CD14-positive monocyte (primary cell): ENCODE measurements around the gene TTPAL. TPM values are rescaled to one million over a fixed set of nuclear protein-coding genes. Genes with fewer than 3 reads are reported as not detected.
A peak's percentile ranks its signal among the peaks of the same experiment; 100 is the strongest.

Experiments
- DNase-seq, 3 donors: peaks; one replicate each; pipeline ENCODE4 v3.0.0-alpha.2; 2011 to 2022
- H2AFZ ChIP-seq: 2 replicates; pipeline ENCODE4 v1.6.0; 2012; ENCODE audit warnings: mild to moderate bottlenecking, low read depth, low read length, inconsistent platforms; ENCODE audit not compliant: insufficient read depth, poor library complexity, severe bottlenecking
- H3K27ac ChIP-seq, 2 donors: 1 replicate in 1 of 2; 2 replicates in 1 of 2; pipeline ENCODE4 v1.5.1; 2012 to 2013; ENCODE audit warnings: low read length in 2 of 2, control low read depth in 1 of 2, inconsistent platforms in 1 of 2, low read depth in 1 of 2, mild to moderate bottlenecking in 1 of 2
- H3K27me3 ChIP-seq, 2 donors: one replicate each; pipeline versions ENCODE4 v1.6.0 to v1.6.1; 2011 to 2013; ENCODE audit warnings: low read length in 2 of 2; ENCODE audit not compliant: control insufficient read depth in 2 of 2, insufficient read depth in 2 of 2
- H3K36me3 ChIP-seq, 2 donors: replicated peaks in 1 of 2; 1 replicate in 1 of 2; 2 replicates in 1 of 2; pipeline versions ENCODE4 v1.5.1 to v1.6.1; 2012 to 2013; ENCODE audit warnings: low read length in 2 of 2, control low read depth in 1 of 2, inconsistent platforms in 1 of 2, mild to moderate bottlenecking in 1 of 2; ENCODE audit not compliant: insufficient read depth in 2 of 2, control insufficient read depth in 1 of 2
- H3K4me1 ChIP-seq, 2 donors: 1 replicate in 1 of 2; 2 replicates in 1 of 2; pipeline versions ENCODE4 v1.5.1 to v1.6.1; 2012 to 2013; ENCODE audit warnings: low read length in 2 of 2, control low read depth in 1 of 2, inconsistent platforms in 1 of 2, mild to moderate bottlenecking in 1 of 2, moderate library complexity in 1 of 2; ENCODE audit not compliant: insufficient read depth in 2 of 2, control insufficient read depth in 1 of 2
- H3K4me2 ChIP-seq: replicated peaks from 2 replicates; pipeline ENCODE3; 2012; ENCODE audit warnings: low read length, moderate library complexity, mild to moderate bottlenecking; ENCODE audit not compliant: poor library complexity, severe bottlenecking; ENCODE audit errors: extremely low read depth
- H3K4me3 ChIP-seq, 3 experiments: fragments of 200-600 bp in 1 of 3; sonication (generic) in 1 of 3; replicated peaks in 1 of 3; 1 replicate in 2 of 3; 2 replicates in 1 of 3; pipeline ENCODE4 v1.5.1; 2011 to 2013; ENCODE audit warnings: low read length in 3 of 3, mild to moderate bottlenecking in 3 of 3, control low read depth in 2 of 3, low read depth in 2 of 3, inconsistent platforms in 1 of 3, moderate library complexity in 1 of 3
- H3K79me2 ChIP-seq: 2 replicates; pipeline ENCODE4 v1.6.0; 2012; ENCODE audit warnings: mild to moderate bottlenecking, control low read depth, inconsistent platforms, low read length, moderate library complexity; ENCODE audit not compliant: insufficient read depth
- H3K9ac ChIP-seq: 2 replicates; pipeline ENCODE4 v1.6.0; 2017; ENCODE audit warnings: low read length, mild to moderate bottlenecking; ENCODE audit not compliant: insufficient read depth, poor library complexity, severe bottlenecking
- H3K9me3 ChIP-seq, 2 donors: replicated peaks in 1 of 2; 1 replicate in 1 of 2; 2 replicates in 1 of 2; pipeline versions ENCODE4 v1.5.1 to v1.6.1; 2012 to 2013; ENCODE audit warnings: low read length in 2 of 2, control low read depth in 1 of 2; ENCODE audit not compliant: control insufficient read depth in 1 of 2, insufficient read depth in 1 of 2
- H4K20me1 ChIP-seq: 2 replicates; pipeline ENCODE4 v1.6.0; 2012; ENCODE audit warnings: mild to moderate bottlenecking, low read length, control low read depth, moderate library complexity; ENCODE audit not compliant: insufficient read depth
- H3K27ac Mint-ChIP-seq, 7 donors: one replicate each; pipeline ENCODE4 v1.8.0; 2020; ENCODE audit warnings: mild to moderate bottlenecking in 7 of 7, mixed read lengths in 7 of 7, moderate library complexity in 6 of 7, inconsistent platforms in 2 of 7
- H3K27me3 Mint-ChIP-seq, 3 donors: one replicate each; pipeline ENCODE4 v1.8.0; 2021 to 2022; ENCODE audit warnings: low read depth in 3 of 3, mild to moderate bottlenecking in 3 of 3, mixed read lengths in 3 of 3, moderate library complexity in 3 of 3, inconsistent platforms in 1 of 3
- H3K36me3 Mint-ChIP-seq, 2 donors: one replicate each; pipeline ENCODE4 v1.8.0; 2020; ENCODE audit warnings: mixed read lengths in 2 of 2, inconsistent platforms in 1 of 2, mild to moderate bottlenecking in 1 of 2
- H3K4me1 Mint-ChIP-seq: one replicate; pipeline ENCODE4 v1.8.0; 2020; ENCODE audit warnings: mild to moderate bottlenecking, mixed read lengths
- H3K4me3 Mint-ChIP-seq, 2 donors: one replicate each; pipeline ENCODE4 v1.8.0; 2020; ENCODE audit warnings: mild to moderate bottlenecking in 2 of 2, mixed read lengths in 2 of 2, moderate library complexity in 1 of 2
- H3K9me3 Mint-ChIP-seq, 7 donors: one replicate each; pipeline ENCODE4 v1.8.0; 2020 to 2022; ENCODE audit warnings: mixed read lengths in 7 of 7, mild to moderate bottlenecking in 6 of 7, moderate library complexity in 6 of 7, inconsistent platforms in 2 of 7
- WGBS: methylation state at CpG from one replicate; pipeline ENCODE4 v1.1.5; 2013; ENCODE audit warnings: missing lambda C conversion rate; ENCODE audit not compliant: insufficient coverage; 5-methylcytosine and 5-hydroxymethylcytosine counted together
- intact Hi-C, 2 donors: fragments of 100-400 bp; cut with micrococcal nuclease; formaldehyde crosslinking; loops; one replicate each; pipeline versions ENCODE4 v1.15.0 to v1.15.1; 2023
- polyA plus RNA-seq, 3 donors: library from polyadenylated mRNA; depleted of rRNA in 1 of 3; unstranded in 2 of 3; stranded (reverse) in 1 of 3; fragments of 300-500 nt in 2 of 3; fragments of >200 nt in 1 of 3; fragmentation: Illumina TruSeq in 2 of 3; gene quantifications; 1 replicate in 2 of 3; 2 replicates in 1 of 3; pipeline ENCODE4 v1.2.3, GENCODE V29; 2012 to 2021
- TF ChIP-seq, protein P1 (sequence below): fragments of 200-600 bp; IDR thresholded peaks from one replicate; pipeline ENCODE4 v1.8.0; 2022; ENCODE audit warnings: antibody characterized with exemption, mild to moderate bottlenecking

The TTPAL gene
- polyA plus RNA-seq, 3 donors: 1.5 to 4.9 (median 3.0) TPM

- Histone ChIP-seq H3K27ac (no peak overlapping the region), H3K4me1 (no peaks in the 10 kb centered on the region), H3K9ac (no peak overlapping the region), H3K27me3 (no peaks in the 10 kb centered on the region), H3K36me3 (peaks cover 50 to 72% of the 10 kb centered on the region in 2 donors), H3K4me2 (no peak overlapping the region), H2AFZ (no peak overlapping the region), H3K79me2 (peaks cover 79% of the 10 kb centered on the region), H3K9me3 (no peaks in the 10 kb centered on the region), H3K4me3 (no peak overlapping the region), H4K20me1 (peaks cover 95% of the 10 kb centered on the region)
- peak overlapping the region in 3 of 7 donors; percentile 26 to 68 (median 66) for H3K27ac Mint-ChIP-seq
- no peaks in the 10 kb centered on the region for H3K27me3 Mint-ChIP-seq
- intact Hi-C loops: no loop called here
- no peak overlapping the region for H3K4me3 Mint-ChIP-seq
- DNase-seq: no peak
- no peaks in the 10 kb centered on the region for H3K9me3 Mint-ChIP-seq
- WGBS: 92% methylated on average over 2 of the region's 10 CpGs
- H3K36me3 Mint-ChIP-seq: peaks cover 54 to 63% of the 10 kb centered on the region in 2 donors
- peaks cover 6% of the 10 kb centered on the region for H3K4me1 Mint-ChIP-seq
- TF ChIP-seq, protein P1, sequence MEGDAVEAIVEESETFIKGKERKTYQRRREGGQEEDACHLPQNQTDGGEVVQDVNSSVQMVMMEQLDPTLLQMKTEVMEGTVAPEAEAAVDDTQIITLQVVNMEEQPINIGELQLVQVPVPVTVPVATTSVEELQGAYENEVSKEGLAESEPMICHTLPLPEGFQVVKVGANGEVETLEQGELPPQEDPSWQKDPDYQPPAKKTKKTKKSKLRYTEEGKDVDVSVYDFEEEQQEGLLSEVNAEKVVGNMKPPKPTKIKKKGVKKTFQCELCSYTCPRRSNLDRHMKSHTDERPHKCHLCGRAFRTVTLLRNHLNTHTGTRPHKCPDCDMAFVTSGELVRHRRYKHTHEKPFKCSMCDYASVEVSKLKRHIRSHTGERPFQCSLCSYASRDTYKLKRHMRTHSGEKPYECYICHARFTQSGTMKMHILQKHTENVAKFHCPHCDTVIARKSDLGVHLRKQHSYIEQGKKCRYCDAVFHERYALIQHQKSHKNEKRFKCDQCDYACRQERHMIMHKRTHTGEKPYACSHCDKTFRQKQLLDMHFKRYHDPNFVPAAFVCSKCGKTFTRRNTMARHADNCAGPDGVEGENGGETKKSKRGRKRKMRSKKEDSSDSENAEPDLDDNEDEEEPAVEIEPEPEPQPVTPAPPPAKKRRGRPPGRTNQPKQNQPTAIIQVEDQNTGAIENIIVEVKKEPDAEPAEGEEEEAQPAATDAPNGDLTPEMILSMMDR: no peak
Observed at GRCh38 chr20:44513871-44514270, 38.2 kb downstream of the TTPAL start.

GRCh38 chr20:44516491-44516890 is 40.8 kb downstream of the TTPAL start:
- TF ChIP-seq, protein P1: no peak
- no peak overlapping the region for H3K4me2 ChIP-seq
- H3K9me3 ChIP-seq: no peaks in the 10 kb centered on the region
- peaks cover 75% of the 10 kb centered on the region for H4K20me1 ChIP-seq
- H3K36me3 Mint-ChIP-seq: peaks cover 40 to 44% of the 10 kb centered on the region in 2 donors
- no peaks in the 10 kb centered on the region for H3K9me3 Mint-ChIP-seq
- no peak overlapping the region for H3K9ac ChIP-seq
- H3K27ac ChIP-seq: peak overlapping the region in 1 of 2 donors; percentile 9
- no peak for DNase-seq
- H3K4me3 ChIP-seq: no peak overlapping the region
- no peak overlapping the region for H3K4me3 Mint-ChIP-seq
- peaks cover 100% of the 10 kb centered on the region for H3K79me2 ChIP-seq
- 100% methylated on average over 2 of the region's 7 CpGs for WGBS
- H3K27me3 Mint-ChIP-seq: no peaks in the 10 kb centered on the region
- peaks cover 17 to 22% of the 10 kb centered on the region in 2 donors for H3K4me1 ChIP-seq
- H3K36me3 ChIP-seq: peaks cover 25 to 55% of the 10 kb centered on the region in 2 donors
- H3K4me1 Mint-ChIP-seq: peaks cover 28% of the 10 kb centered on the region
- H3K27me3 ChIP-seq: no peaks in the 10 kb centered on the region
- intact Hi-C loops: no loop called here
- H2AFZ ChIP-seq: no peak overlapping the region
- H3K27ac Mint-ChIP-seq: peak overlapping the region in 2 of 7 donors; percentile 6 to 75
